NCI-H748 (cell line): ENCODE measurements around the gene PARD3B.
"Not testable (repeated sequence)": the region's sequence is repeated elsewhere in the genome, so short reads cannot be mapped to it uniquely, and the experiment has no call there.

ENCODE experiments used
- DNase-seq: peaks from one replicate; lab custom pipeline; 2025; ENCODE audit not compliant: unreplicated experiment; lab: John Stamatoyannopoulos, UW

Gene PARD3B

GRCh38 chr2:204538182-204539018, 6.9 kb upstream of the PARD3B start:
- DNase-seq: peak; percentile 47

- DNase-seq: no peak
Observed at GRCh38 chr2:204539019-204539385, 6.3 kb upstream of the PARD3B start.

GRCh38 chr2:204541637-204542036, 3.6 kb upstream of the PARD3B start:
- no peak for DNase-seq

- no peak for DNase-seq
Observed at GRCh38 chr2:204542982-204543608, 2.2 kb upstream of the PARD3B start.

- DNase-seq: peak; percentile 87
Observed at GRCh38 chr2:204545861-204546735, 823 bp downstream of the PARD3B start.

GRCh38 chr2:204550751-204551511, 5.7 kb downstream of the PARD3B start:
- no peak for DNase-seq

GRCh38 chr2:204551512-204551863, 6.2 kb downstream of the PARD3B start:
- peak; percentile 35 for DNase-seq

- DNase-seq: no peak
Observed at GRCh38 chr2:204557604-204558003, 12.3 kb downstream of the PARD3B start.

- DNase-seq: not testable (repeated sequence)
Observed at GRCh38 chr2:204559358-204559757, 14.1 kb downstream of the PARD3B start.

- no peak for DNase-seq
Observed at GRCh38 chr2:204560902-204561301, 15.6 kb downstream of the PARD3B start.

- DNase-seq: no peak
Observed at GRCh38 chr2:204561771-204562170, 16.5 kb downstream of the PARD3B start.

- DNase-seq: no peak
Observed at GRCh38 chr2:204566439-204566838, 21.2 kb downstream of the PARD3B start.

GRCh38 chr2:204570421-204570820, 25.1 kb downstream of the PARD3B start:
- DNase-seq: no peak

GRCh38 chr2:204571041-204571440, 25.8 kb downstream of the PARD3B start:
- no peak for DNase-seq

GRCh38 chr2:204571911-204572310, 26.6 kb downstream of the PARD3B start:
- no peak for DNase-seq

- DNase-seq: no peak
Observed at GRCh38 chr2:204573221-204573620, 27.9 kb downstream of the PARD3B start.

GRCh38 chr2:204574486-204574885, 29.2 kb downstream of the PARD3B start:
- DNase-seq: no peak

GRCh38 chr2:204575463-204575862, 30.2 kb downstream of the PARD3B start:
- DNase-seq: no peak

GRCh38 chr2:204576362-204576979, 31.2 kb downstream of the PARD3B start:
- no peak for DNase-seq

- no peak for DNase-seq
Observed at GRCh38 chr2:204578928-204579598, 33.8 kb downstream of the PARD3B start.
